Retinal pigment epithelial cell (primary cell): ENCODE data around the gene CRYBB2.
"Not testable (repeated sequence)": the region's sequence is repeated elsewhere in the genome, so short reads cannot be mapped to it uniquely, and the experiment has no call there.

Source experiments
- DNase-seq: peaks from one replicate; pipeline ENCODE4 v3.0.0-alpha.2; 2010; ENCODE audit warnings: low read depth
- H3K4me3 ChIP-seq: 2 replicates; pipeline ENCODE4 v1.5.1; 2011; ENCODE audit warnings: mild to moderate bottlenecking, low read length, control low read depth, moderate library complexity
- CTCF ChIP-seq: conservative IDR thresholded peaks from 2 replicates; pipeline ENCODE4 v1.5.1; 2011; ENCODE audit warnings: low read depth, low read length, control low read depth, inconsistent platforms

Gene CRYBB2

GRCh38 chr22:25176799-25177198 is 42.6 kb upstream of the CRYBB2 start:
- no peak for DNase-seq
- no peak overlapping the region for H3K4me3 ChIP-seq
- no peak for TF ChIP-seq CTCF

DNA sequence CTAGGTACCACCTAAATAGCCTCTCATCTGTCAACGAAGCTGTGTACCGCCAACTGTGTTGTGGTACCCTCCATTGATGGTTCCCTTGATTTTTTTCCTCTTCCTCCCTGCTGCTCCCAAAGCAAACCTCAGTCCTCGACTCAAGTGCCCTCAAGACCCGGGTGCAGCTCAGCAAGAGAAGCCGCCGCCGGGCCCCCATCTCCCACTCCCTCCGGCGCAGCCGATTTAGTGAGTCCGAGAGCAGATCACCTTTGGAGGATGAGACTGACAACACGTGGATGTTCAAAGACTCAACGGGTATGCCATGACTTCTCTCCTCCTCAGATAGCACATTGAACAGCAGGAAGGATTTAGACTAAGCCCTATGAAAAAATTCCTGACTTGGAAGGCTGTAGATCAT is 42.2 kb upstream of the CRYBB2 start:
- no peak for DNase-seq
- no peak overlapping the region for H3K4me3 ChIP-seq
- TF ChIP-seq CTCF = no peak

- no peak for DNase-seq
- TF ChIP-seq CTCF = no peak
These were observed 41.5 kb upstream of the CRYBB2 start for GRCh38 chr22:25177895-25178294.

DNA sequence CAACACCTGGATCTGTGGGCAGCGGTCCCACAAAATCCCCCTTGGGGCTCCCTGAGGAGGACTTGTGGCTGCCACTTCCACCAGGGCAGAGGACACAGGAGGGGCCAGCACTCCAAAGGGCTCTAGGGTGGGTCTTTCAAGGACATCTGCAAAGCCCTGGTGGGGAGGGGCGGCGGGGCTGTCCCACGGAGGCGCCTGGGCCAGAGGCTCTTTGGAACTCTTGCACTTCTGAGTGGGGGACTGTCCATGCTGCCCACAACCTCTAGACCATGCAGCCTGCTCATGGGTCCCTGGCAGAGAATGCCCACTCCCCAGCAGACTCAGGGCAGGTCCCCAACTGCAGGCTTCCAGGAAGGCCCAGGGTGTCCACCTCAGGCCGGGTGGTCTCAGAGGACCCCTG is 41.1 kb upstream of the CRYBB2 start:
- not testable (repeated sequence) for DNase-seq, H3K4me3 ChIP-seq

More at GRCh38 chr22:25177895-25178294, 41.5 kb upstream of the CRYBB2 start:
- no peak overlapping the region for H3K4me3 ChIP-seq

DNA sequence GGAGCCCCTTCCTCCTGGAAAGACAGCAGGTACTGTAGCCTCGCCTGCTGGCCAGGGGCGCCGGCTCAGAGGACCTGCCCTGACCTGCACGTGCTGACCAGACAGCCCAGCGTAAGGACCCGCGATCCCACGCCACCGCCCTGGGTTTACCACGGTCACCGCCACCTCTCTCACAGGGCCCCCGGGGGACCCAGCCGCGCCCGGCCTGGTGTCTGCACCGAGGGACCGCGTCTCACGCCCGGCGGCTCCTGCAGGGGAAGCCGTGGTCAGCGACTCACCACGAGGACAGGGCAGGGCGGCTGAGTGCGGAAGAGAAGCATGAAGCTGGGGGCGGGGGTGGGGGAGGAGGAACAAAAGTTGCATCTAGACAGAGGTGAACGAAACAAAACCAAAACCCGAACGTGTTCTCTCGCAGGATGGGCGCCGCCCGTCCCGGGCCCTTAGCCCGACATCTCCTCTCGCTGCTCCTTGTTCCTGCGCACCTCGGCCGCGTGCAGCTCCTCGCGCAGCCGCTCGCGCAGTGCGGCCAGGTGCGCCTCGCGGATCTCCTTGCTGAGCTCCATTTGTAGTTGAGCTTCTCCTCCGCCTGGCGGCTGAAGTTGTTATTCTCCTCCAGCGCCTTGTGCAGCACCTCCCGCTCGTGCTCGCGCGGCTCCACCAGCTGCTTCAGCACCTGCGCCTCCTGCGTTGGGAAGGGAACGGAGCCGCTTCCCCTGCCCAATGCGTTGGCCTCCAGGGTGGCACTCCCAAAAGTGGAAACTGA is 40.4 kb upstream of the CRYBB2 start:
- H3K4me3 ChIP-seq, DNase-seq: not testable (repeated sequence)

- no peak for DNase-seq
- TF ChIP-seq CTCF = no peak
- no peak overlapping the region for H3K4me3 ChIP-seq
These were observed 37.0 kb upstream of the CRYBB2 start for GRCh38 chr22:25182131-25183110.

GRCh38 chr22:25183949-25184619 is 35.4 kb upstream of the CRYBB2 start:
- no peak for DNase-seq
- no peak for TF ChIP-seq CTCF
- no peak overlapping the region for H3K4me3 ChIP-seq
